ENCODE results near the gene RPRD1B. TPM values are rescaled to one million over a fixed set of nuclear protein-coding genes. Genes with fewer than 3 reads are reported as not detected.

The RPRD1B gene
- total and polyA plus RNA-seq, 2 experiments from 2014 or later: 7.3 to 24.3 TPM

- H3K4me3 Mint-ChIP-seq: no peak overlapping the region
- H3K27ac ChIP-seq (ENCODE audit: low read depth): 0 out of 2 replicates have a peak overlapping the region, but pooled peaks have one; percentile 4
- no peak for ATAC-seq
Measured at GRCh38 chr20:38049800-38050199, 16.3 kb downstream of the RPRD1B start.

More at GRCh38 chr20:38049800-38050199, 16.3 kb downstream of the RPRD1B start:
- Histone ChIP-seq H3K4me2 (no peak overlapping the region), H3F3A (replicated peaks; ENCODE audit: low read depth) (no peaks in the 10 kb centered on the region), H3K79me2 (replicated peaks; ENCODE audit: insufficient read depth) (peaks cover 100% of the 10 kb centered on the region), H3K9me2 (ENCODE audit: insufficient read depth) (no peaks in the 10 kb centered on the region), H4K20me1 (replicated peaks; ENCODE audit: insufficient read depth) (peaks cover 14% of the 10 kb centered on the region), H3K4me1 (ENCODE audit: insufficient read depth) (peaks cover 19% of the 10 kb centered on the region), H3K36me3 (ENCODE audit: insufficient read depth) (peaks cover 7% of the 10 kb centered on the region; the same call in 1 of the 2 replicates), H3K27me3 (ENCODE audit: insufficient read depth) (no peaks in the 10 kb centered on the region), H3K4me3 (no peak overlapping the region), H2AFZ (no peak overlapping the region)
- no peak overlapping the region; the same call in 1 of the 2 replicates for H3K27ac Mint-ChIP-seq
- peaks cover 18% of the 10 kb centered on the region; the same call in 2 of the 3 replicates for H3K36me3 Mint-ChIP-seq (ENCODE audit: low read depth)
- H3K9me3 Mint-ChIP-seq: no peaks in the 10 kb centered on the region
- peaks cover 3% of the 10 kb centered on the region for H3K27me3 Mint-ChIP-seq (ENCODE audit: insufficient read depth, low read depth, poor library complexity)
- H3K4me1 Mint-ChIP-seq: peaks cover 24% of the 10 kb centered on the region
- no peak for DNase-seq (ENCODE audit: low spot score)
- TF ChIP-seq ZNF462 (CRISPR knock-in tag; IDR thresholded peaks at IDR 0.05) (no peak), NANOG (IDR thresholded peaks at IDR 0.05; ENCODE audit: borderline replicate concordance) (no peak), ETS1 (IDR thresholded peaks at IDR 0.05) (no peak), ZNF114 (CRISPR knock-in tag; IDR thresholded peaks at IDR 0.05) (no peak), REST (IDR thresholded peaks at IDR 0.05; ENCODE audit: unreplicated experiment) (no peak)
